HepG2 (cell line): Measurements from ENCODE around the gene VWCE.
A peak's percentile ranks its signal among the peaks of the same experiment; 100 is the strongest.

Source experiments
- BCL6 ChIP-seq: IDR thresholded peaks from 2 replicates; pipeline ENCODE4 v1.6.1; 2016; ENCODE audit warnings: missing genetic modification reagents, missing compliant biosample characterization
- CREB1 ChIP-seq, 2 experiments: fragments of 450-650 bp in 1 of 2; IDR thresholded peaks; 2 replicates each; pipeline ENCODE4 v1.6.1; 2016 to 2017; ENCODE audit warnings: control low read depth in 1 of 2, mild to moderate bottlenecking in 1 of 2, missing compliant biosample characterization in 1 of 2, missing genetic modification characterization in 1 of 2
- CTCF ChIP-seq: sonication (generic); formaldehyde crosslinking; IDR thresholded peaks from 2 replicates; pipeline ENCODE4 v1.5.0; 2020; ENCODE audit warnings: mild to moderate bottlenecking, missing genetic modification reagents, moderate library complexity
- EP300 ChIP-seq, 3 experiments: sonication (generic) in 1 of 3; formaldehyde crosslinking in 1 of 3; IDR thresholded peaks; 2 replicates each; pipeline versions ENCODE4 v1.5.1 to v1.6.1; 2011 to 2020; ENCODE audit warnings: low read depth in 2 of 3, low read length in 2 of 3, borderline replicate concordance in 1 of 3, improper control_type of control experiment in 1 of 3, mild to moderate bottlenecking in 1 of 3, missing genetic modification reagents in 1 of 3, moderate library complexity in 1 of 3
- EZH2 ChIP-seq: conservative IDR thresholded peaks from 2 replicates; pipeline ENCODE4 v1.6.1; 2012; ENCODE audit warnings: mild to moderate bottlenecking, low read depth, low read length, moderate library complexity
- GLI4 ChIP-seq: sonication (generic); formaldehyde crosslinking; IDR thresholded peaks from 2 replicates; pipeline ENCODE4 v1.5.1; 2020; ENCODE audit warnings: missing genetic modification reagents, mild to moderate bottlenecking, moderate library complexity, borderline replicate concordance
- NFATC3 ChIP-seq: sonication (generic); formaldehyde crosslinking; IDR thresholded peaks from 2 replicates; pipeline ENCODE4 v1.5.1; 2020; ENCODE audit warnings: mild to moderate bottlenecking, missing genetic modification reagents
- NONO ChIP-seq, 2 experiments: fragments of 450-650 bp in 1 of 2; sonication (generic) in 1 of 2; formaldehyde crosslinking in 1 of 2; IDR thresholded peaks in 1 of 2; conservative IDR thresholded peaks in 1 of 2; 2 replicates each; pipeline versions ENCODE4 v1.6.1 to v1.8.0; 2017 to 2022; ENCODE audit warnings: mild to moderate bottlenecking in 1 of 2, missing genetic modification reagents in 1 of 2, moderate library complexity in 1 of 2
- ZNF224 ChIP-seq: sonication (generic); formaldehyde crosslinking; IDR thresholded peaks from 2 replicates; pipeline ENCODE4 v1.5.0; 2020; ENCODE audit warnings: mild to moderate bottlenecking, missing genetic modification reagents
- ZNF280B ChIP-seq: sonication (generic); formaldehyde crosslinking; IDR thresholded peaks from 2 replicates; pipeline ENCODE4 v1.5.0; 2020; ENCODE audit warnings: missing genetic modification reagents, mild to moderate bottlenecking, borderline replicate concordance
- ZNF451 ChIP-seq: sonication (generic); formaldehyde crosslinking; IDR thresholded peaks from 2 replicates; pipeline ENCODE4 v1.5.0; 2020; ENCODE audit warnings: mild to moderate bottlenecking, missing genetic modification reagents
- ZNF775 ChIP-seq: sonication (generic); formaldehyde crosslinking; IDR thresholded peaks from 2 replicates; pipeline ENCODE4 v1.4.0; 2020; ENCODE audit warnings: missing genetic modification reagents, mild to moderate bottlenecking, moderate library complexity, borderline replicate concordance
- ZNF800 ChIP-seq: sonication (generic); formaldehyde crosslinking; IDR thresholded peaks from 2 replicates; pipeline ENCODE4 v1.4.0; 2020; ENCODE audit warnings: missing genetic modification reagents

- TF ChIP-seq EZH2: no peak
- TF ChIP-seq CREB1 (IDR thresholded peaks at IDR 0.05): no peak
- no peak for TF ChIP-seq CREB1 (CRISPR knock-in tag; IDR thresholded peaks at IDR 0.05)
- no peak for TF ChIP-seq ZNF224 (CRISPR knock-in tag)
- TF ChIP-seq GLI4 (CRISPR knock-in tag): no peak
- TF ChIP-seq CTCF (CRISPR knock-in tag): peak; percentile 96
- no peak for TF ChIP-seq ZNF451
- no peak for TF ChIP-seq NFATC3 (CRISPR knock-in tag)
- TF ChIP-seq BCL6 (CRISPR knock-in tag): no peak
- TF ChIP-seq ZNF800: no peak
- TF ChIP-seq ZNF775 (CRISPR knock-in tag): no peak
- no peak for TF ChIP-seq NONO (IDR thresholded peaks at IDR 0.05)
- no peak for TF ChIP-seq NONO (CRISPR knock-in tag; conservative IDR thresholded peaks at IDR 0.05)
- TF ChIP-seq ZNF280B (CRISPR knock-in tag): no peak
- TF ChIP-seq EP300 (IDR thresholded peaks at IDR 0.05; ENCODE audit: low read depth in 2 of 2, low read length in 2 of 2): no peak
- TF ChIP-seq EP300 (CRISPR knock-in tag; IDR thresholded peaks at IDR 0.05; ENCODE audit: borderline replicate concordance): no peak
Observed at GRCh38 chr11:61254403-61255025, 40.6 kb downstream of the VWCE start.
